ENCODE data around the gene FTCD. TPM values are rescaled to one million over a fixed set of nuclear protein-coding genes. Genes with fewer than 3 reads are reported as not detected.

The FTCD gene
- total and polyA plus RNA-seq, 2 donors (not counting 3 experiments of a cell fraction or from before 2014, with no cell fraction given) = 0.06 to 1.2 TPM

DNA sequence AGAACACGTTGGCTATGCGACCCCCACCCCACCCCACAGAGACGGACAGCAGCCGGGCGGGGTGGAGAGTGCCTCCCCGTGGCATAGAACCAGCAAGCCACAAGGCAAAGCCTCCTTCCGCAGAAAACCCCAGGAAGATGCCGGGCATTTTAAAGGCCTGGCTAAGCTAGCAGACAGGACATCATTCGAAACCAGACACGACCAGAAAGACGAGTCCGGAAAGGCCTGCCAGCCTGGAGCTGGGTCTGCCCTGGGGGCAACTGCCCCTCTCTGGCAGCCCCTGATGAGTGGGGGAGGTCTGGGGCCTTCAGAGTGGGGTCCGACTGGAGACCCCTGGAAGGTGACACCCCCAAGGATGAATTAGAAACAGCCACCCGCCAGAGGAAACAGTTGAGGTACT lies 8.5 kb downstream of the FTCD start:
- Histone ChIP-seq H3K79me2 (ENCODE audit: control insufficient read depth, insufficient read depth, low read length) (no peaks in the 10 kb centered on the region), H4K20me1 (replicated peaks; ENCODE audit: control insufficient read depth, extremely low read depth, insufficient read depth, low read length) (no peaks in the 10 kb centered on the region), H3K4me3 (replicated peaks in 1 of 3; ENCODE audit: insufficient read depth in 1 of 3, low read depth in 1 of 3, low read length in 3 of 3) (no peak overlapping the region), H3K27ac (ENCODE audit: insufficient read depth, low read depth, low read length) (no peak overlapping the region), H2AFZ (ENCODE audit: low read depth, low read length) (no peak overlapping the region), H3K9me3 (replicated peaks; ENCODE audit: control insufficient read depth, insufficient read depth, low read length) (no peaks in the 10 kb centered on the region), H3K9me1 (replicated peaks; ENCODE audit: control insufficient read depth, extremely low read depth, insufficient read depth, low read length) (no peaks in the 10 kb centered on the region), H3K9ac (replicated peaks; ENCODE audit: extremely low read depth, insufficient read depth, low read length) (no peak overlapping the region), H3K4me2 (ENCODE audit: insufficient read depth, low read length) (no peak overlapping the region), H3K36me3 (ENCODE audit: control insufficient read depth in 2 of 2, extremely low read depth in 1 of 2, insufficient read depth in 2 of 2, low read length in 2 of 2) (no peaks in the 10 kb centered on the region), H3K4me1 (ENCODE audit: control insufficient read depth, extremely low read depth, insufficient read depth, low read length) (peaks cover 3% of the 10 kb centered on the region), H3K27me3 (ENCODE audit: control insufficient read depth in 2 of 2, insufficient read depth in 2 of 2, low read length in 2 of 2) (no peaks in the 10 kb centered on the region)
- POLR2A ChIA-PET = no interaction called here
- FAIRE-seq (no peak), DNase-seq (ENCODE audit: low read depth, low spot score) (no peak)
- BruUV-seq (replicated peaks) = no TSS peak
- CTCF ChIA-PET = no interaction called here
- intact Hi-C loops (cut with micrococcal nuclease) (loop anchor here (5.0 kb wide), 1 partner anchor 80 kb away; the partner anchor contains the start of gene LSS), dilution Hi-C loops (cut with MboI; ENCODE audit: extremely low pct_ligation_motif_present, low sequenced_read_pairs) (no loop called here)
- TF ChIP-seq, protein P1, sequence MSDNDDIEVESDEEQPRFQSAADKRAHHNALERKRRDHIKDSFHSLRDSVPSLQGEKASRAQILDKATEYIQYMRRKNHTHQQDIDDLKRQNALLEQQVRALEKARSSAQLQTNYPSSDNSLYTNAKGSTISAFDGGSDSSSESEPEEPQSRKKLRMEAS (IDR thresholded peaks at IDR 0.05; ENCODE audit: insufficient read depth, insufficient read length) = no peak
- TF ChIP-seq POLR2AphosphoS5 (IDR thresholded peaks at IDR 0.05; ENCODE audit: insufficient read depth, low read depth, low read length) (no peak), FOS (IDR thresholded peaks at IDR 0.05; ENCODE audit: borderline replicate concordance, insufficient read depth, low read length) (no peak), EZH2 (IDR thresholded peaks at IDR 0.05; ENCODE audit: borderline replicate concordance, low read depth, low read length, severe bottlenecking) (no peak), JUN (IDR thresholded peaks at IDR 0.05; ENCODE audit: borderline replicate concordance, insufficient read depth, insufficient read length, low read depth) (no peak), POLR2A (IDR thresholded peaks at IDR 0.05; ENCODE audit: low read depth, low read length) (no peak), GATA2 (IDR thresholded peaks at IDR 0.05; ENCODE audit: insufficient read depth, insufficient read length, low read depth, low read length) (no peak), MYC (IDR thresholded peaks at IDR 0.05; ENCODE audit: low read depth, low read length) (no peak)
- TF ChIP-seq, protein P2, sequence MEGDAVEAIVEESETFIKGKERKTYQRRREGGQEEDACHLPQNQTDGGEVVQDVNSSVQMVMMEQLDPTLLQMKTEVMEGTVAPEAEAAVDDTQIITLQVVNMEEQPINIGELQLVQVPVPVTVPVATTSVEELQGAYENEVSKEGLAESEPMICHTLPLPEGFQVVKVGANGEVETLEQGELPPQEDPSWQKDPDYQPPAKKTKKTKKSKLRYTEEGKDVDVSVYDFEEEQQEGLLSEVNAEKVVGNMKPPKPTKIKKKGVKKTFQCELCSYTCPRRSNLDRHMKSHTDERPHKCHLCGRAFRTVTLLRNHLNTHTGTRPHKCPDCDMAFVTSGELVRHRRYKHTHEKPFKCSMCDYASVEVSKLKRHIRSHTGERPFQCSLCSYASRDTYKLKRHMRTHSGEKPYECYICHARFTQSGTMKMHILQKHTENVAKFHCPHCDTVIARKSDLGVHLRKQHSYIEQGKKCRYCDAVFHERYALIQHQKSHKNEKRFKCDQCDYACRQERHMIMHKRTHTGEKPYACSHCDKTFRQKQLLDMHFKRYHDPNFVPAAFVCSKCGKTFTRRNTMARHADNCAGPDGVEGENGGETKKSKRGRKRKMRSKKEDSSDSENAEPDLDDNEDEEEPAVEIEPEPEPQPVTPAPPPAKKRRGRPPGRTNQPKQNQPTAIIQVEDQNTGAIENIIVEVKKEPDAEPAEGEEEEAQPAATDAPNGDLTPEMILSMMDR (IDR thresholded peaks at IDR 0.05; ENCODE audit: extremely low read depth in 1 of 2, insufficient read depth in 1 of 2, low read depth in 1 of 2, low read length in 2 of 2) = no peak

All from endothelial cell of umbilical vein (primary cell).